ENCODE data around the gene BEND7.
"Not testable (repeated sequence)": the region's sequence is repeated elsewhere in the genome, so short reads cannot be mapped to it uniquely, and the experiment has no call there.

Gene BEND7

GRCh38 chr10:13483073-13483472, 45.7 kb downstream of the BEND7 start:
- DNase-seq (ENCODE audit: low read depth in 4 of 4, low spot score in 1 of 4), result no peak

GRCh38 chr10:13481690-13482089, 47.1 kb downstream of the BEND7 start:
- DNase-seq (ENCODE audit: low read depth in 4 of 4, low spot score in 1 of 4), result no peak

- no peak for DNase-seq (ENCODE audit: low read depth in 4 of 4, low spot score in 1 of 4)
Measured at GRCh38 chr10:13475124-13475523, 53.7 kb downstream of the BEND7 start.

GRCh38 chr10:13473986-13474385, 54.8 kb downstream of the BEND7 start:
- no peak for DNase-seq (ENCODE audit: low read depth in 4 of 4, low spot score in 1 of 4)

- no peak for DNase-seq (ENCODE audit: low read depth in 4 of 4, low spot score in 1 of 4)
Measured at GRCh38 chr10:13472359-13472758, 56.5 kb downstream of the BEND7 start.

GRCh38 chr10:13470270-13470669, 58.5 kb downstream of the BEND7 start:
- no peak for DNase-seq (ENCODE audit: low read depth in 4 of 4, low spot score in 1 of 4)

- DNase-seq (ENCODE audit: low read depth in 4 of 4, low spot score in 1 of 4), result no peak
Measured at GRCh38 chr10:13462551-13462950, 66.3 kb downstream of the BEND7 start.

- DNase-seq (ENCODE audit: low read depth in 4 of 4, low spot score in 1 of 4), result no peak
Measured at GRCh38 chr10:13458687-13459012, 70.2 kb downstream of the BEND7 start.

GRCh38 chr10:13457958-13458686, 70.7 kb downstream of the BEND7 start:
- no peak for DNase-seq (ENCODE audit: low read depth in 4 of 4, low spot score in 1 of 4)

- DNase-seq (ENCODE audit: low read depth in 4 of 4, low spot score in 1 of 4), result peak in 1 of 4 experiments; percentile 10
Measured at GRCh38 chr10:13453896-13454295, 74.9 kb downstream of the BEND7 start.

GRCh38 chr10:13450069-13450468, 78.7 kb downstream of the BEND7 start:
- DNase-seq (ENCODE audit: low read depth in 4 of 4, low spot score in 1 of 4), result no peak

GRCh38 chr10:13449296-13449695, 79.5 kb downstream of the BEND7 start:
- DNase-seq (ENCODE audit: low read depth in 4 of 4, low spot score in 1 of 4), result no peak

- DNase-seq (ENCODE audit: low read depth in 4 of 4, low spot score in 1 of 4), result no peak
Measured at GRCh38 chr10:13448216-13448615, 80.6 kb downstream of the BEND7 start.

- DNase-seq (ENCODE audit: low read depth in 4 of 4, low spot score in 1 of 4), result no peak
Measured at GRCh38 chr10:13445656-13446400, 83.0 kb downstream of the BEND7 start.

- DNase-seq (ENCODE audit: low read depth in 4 of 4, low spot score in 1 of 4), result no peak
Measured at GRCh38 chr10:13441476-13441875, 87.3 kb downstream of the BEND7 start.

GRCh38 chr10:13440185-13441061, 88.4 kb downstream of the BEND7 start:
- peak; percentile 23 to 51 (median 43) for DNase-seq (ENCODE audit: low read depth in 4 of 4, low spot score in 1 of 4)

GRCh38 chr10:13439313-13440184, 89.3 kb downstream of the BEND7 start:
- no peak for DNase-seq (ENCODE audit: low read depth in 4 of 4, low spot score in 1 of 4)

- no peak for DNase-seq (ENCODE audit: low read depth in 4 of 4, low spot score in 1 of 4)
Measured at GRCh38 chr10:13437026-13437555, 91.7 kb downstream of the BEND7 start.

GRCh38 chr10:13427943-13428342, 100.9 kb downstream of the BEND7 start:
- not testable (repeated sequence) for DNase-seq (ENCODE audit: low read depth in 4 of 4, low spot score in 1 of 4)

GRCh38 chr10:13425397-13425796, 103.4 kb downstream of the BEND7 start:
- no peak for DNase-seq (ENCODE audit: low read depth in 4 of 4, low spot score in 1 of 4)

- no peak for DNase-seq (ENCODE audit: low read depth in 4 of 4, low spot score in 1 of 4)
Measured at GRCh38 chr10:13422800-13423199, 106.0 kb downstream of the BEND7 start.

Measured in stimulated activated CD4-positive, alpha-beta T cell treated with anti-CD3 and anti-CD28 coated beads, Interleukin-1b, Interleukin-23, amount 100 ng/mL, for 24 hours (primary cell).